ENCODE results near the gene ESRRG. TPM values are rescaled to one million over a fixed set of nuclear protein-coding genes. Genes with fewer than 3 reads are reported as not detected.

The ESRRG gene
- total and polyA plus RNA-seq, 2 of the 8 experiments (the other 6 are each of a cell fraction or from before 2014, with no cell fraction given) = 0.59 to 1.4 TPM

DNA sequence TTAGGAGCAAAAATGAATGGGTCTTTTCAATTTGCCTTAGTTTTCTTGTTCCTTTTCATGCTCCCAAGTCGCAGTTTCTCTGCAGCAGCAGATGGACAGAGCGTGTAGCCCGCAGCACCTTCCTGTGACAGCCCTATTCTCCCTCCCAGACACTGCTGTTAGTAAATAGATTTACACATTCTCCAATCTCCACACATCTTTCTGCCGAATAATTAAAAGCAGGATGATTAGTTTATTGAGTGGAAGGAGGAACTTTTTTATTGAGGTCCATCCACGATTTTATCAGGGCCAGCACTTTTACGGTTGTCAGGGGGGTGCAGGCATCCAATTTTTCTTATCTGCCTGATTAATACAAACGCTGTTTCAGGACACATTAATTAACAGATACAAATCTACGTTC, 201.8 kb downstream of the ESRRG start:
- H3K79me1 ChIP-seq (ENCODE audit: low read depth, low read length) = no peaks in the 10 kb centered on the region
- H3K27ac ChIP-seq (ENCODE audit: low read depth, low read length) = no peak overlapping the region
- no peaks in the 10 kb centered on the region for H3K79me2 ChIP-seq (ENCODE audit: control insufficient read depth in 1 of 2, insufficient read depth in 2 of 2, low read length in 2 of 2)
- no peak overlapping the region for H4K91ac ChIP-seq (replicated peaks; ENCODE audit: insufficient read length, low read length)
- no peak overlapping the region for H3K14ac ChIP-seq (ENCODE audit: insufficient read length)
- CTCF ChIA-PET (ENCODE audit: partially characterized antibody) = no interaction called here
- H3K9ac ChIP-seq (replicated peaks in 1 of 4; ENCODE audit: extremely low read depth in 1 of 4, low read depth in 3 of 4, low read length in 3 of 4) = no peak overlapping the region
- H4K20me1 ChIP-seq (replicated peaks in 1 of 2; ENCODE audit: control insufficient read depth in 1 of 2, insufficient read depth in 2 of 2, low read length in 2 of 2) = no peaks in the 10 kb centered on the region
- H2BK12ac ChIP-seq (ENCODE audit: low read depth, low read length) = no peak overlapping the region
- DNase-seq (ENCODE audit: low read depth in 1 of 2, low spot score in 2 of 2) (no peak), FAIRE-seq (no peak)
- no peaks in the 10 kb centered on the region for H3K23me2 ChIP-seq (ENCODE audit: low read depth, low read length)
- H3K56ac ChIP-seq (replicated peaks; ENCODE audit: insufficient read length, low read depth, low read length) = no peak overlapping the region
- H3K27me3 ChIP-seq (replicated peaks in 1 of 4; ENCODE audit: control insufficient read depth in 3 of 4, extremely low read depth in 1 of 4, insufficient read depth in 3 of 4, low read length in 3 of 4) = no peaks in the 10 kb centered on the region
- no peak overlapping the region for H2AK5ac ChIP-seq (ENCODE audit: low read depth, low read length)
- no peak overlapping the region for H3K4me2 ChIP-seq (ENCODE audit: insufficient read depth in 1 of 2, low read depth in 2 of 2, low read length in 2 of 2)
- no peaks in the 10 kb centered on the region for H3K9me3 ChIP-seq (ENCODE audit: insufficient read depth in 2 of 2, low read depth in 1 of 2, low read length in 1 of 2)
- no peak overlapping the region for H3K4me3 ChIP-seq (ENCODE audit: extremely low read depth in 1 of 4, insufficient read depth in 2 of 4, low read depth in 3 of 4, low read length in 4 of 4)
- H2BK15ac ChIP-seq (ENCODE audit: low read length) = no peak overlapping the region
- H4K8ac ChIP-seq (ENCODE audit: extremely low read depth, insufficient read depth, low read length) = no peak overlapping the region
- H3K18ac ChIP-seq (ENCODE audit: extremely low read depth, low read length) = no peak overlapping the region
- H3K4me1 ChIP-seq (replicated peaks in 1 of 4; ENCODE audit: control insufficient read depth in 3 of 4, insufficient read depth in 4 of 4, low read length in 3 of 4) = no peaks in the 10 kb centered on the region
- no peak overlapping the region for H2BK5ac ChIP-seq (ENCODE audit: low read depth, low read length)
- H4K5ac ChIP-seq (ENCODE audit: insufficient read length, low read depth, low read length) = no peak overlapping the region
- 92% methylated on average over 8 of the region's 8 CpGs; no CpG with 5 or more reads in 1 of the 2 experiments for WGBS, 2 experiments (ENCODE audit: extremely low coverage in 1 of 2, insufficient coverage in 1 of 2, insufficient read length in 1 of 2, insufficient replicate concordance in 2 of 2, low coverage in 1 of 2, low lambda C conversion rate in 2 of 2, missing lambda C conversion rate in 1 of 2)
- POLR2A ChIA-PET (ENCODE audit: partially characterized antibody) = no interaction called here
- no peaks in the 10 kb centered on the region for H3K36me3 ChIP-seq (ENCODE audit: control insufficient read depth in 2 of 4, insufficient read depth in 4 of 4, low read length in 3 of 4)
- H3K23ac ChIP-seq (ENCODE audit: insufficient read length) = no peak overlapping the region
- H2AFZ ChIP-seq (ENCODE audit: low read length) = no peak overlapping the region
- no peak overlapping the region for H2BK20ac ChIP-seq (ENCODE audit: low read length)
- no peak overlapping the region for H3K4ac ChIP-seq (replicated peaks; ENCODE audit: insufficient read length, low read depth, low read length)
- no peak overlapping the region for H2BK120ac ChIP-seq (replicated peaks; ENCODE audit: low read depth, low read length)
- TF ChIP-seq BRCA1 (IDR thresholded peaks at IDR 0.05; ENCODE audit: low read depth, low read length) (no peak), SP1 (IDR thresholded peaks at IDR 0.05; ENCODE audit: low read depth, low read length) (no peak), SP4 (IDR thresholded peaks at IDR 0.05; ENCODE audit: low read length) (no peak), TEAD4 (IDR thresholded peaks at IDR 0.05; ENCODE audit: low read depth, low read length) (no peak), GTF2F1 (IDR thresholded peaks at IDR 0.05; ENCODE audit: borderline replicate concordance, low read depth, low read length) (no peak), BCL11A (IDR thresholded peaks at IDR 0.05; ENCODE audit: low read depth in 2 of 2, low read length in 2 of 2) (no peak), NANOG (IDR thresholded peaks at IDR 0.05; ENCODE audit: insufficient read depth, low read depth, low read length, poor library complexity, severe bottlenecking) (no peak), KDM4A (IDR thresholded peaks at IDR 0.05; ENCODE audit: low read depth, low read length, severe bottlenecking) (no peak), TAF1 (IDR thresholded peaks at IDR 0.05; ENCODE audit: low read depth, low read length) (no peak), KDM1A (IDR thresholded peaks at IDR 0.05; ENCODE audit: borderline replicate concordance, low read length) (no peak), RFX5 (IDR thresholded peaks at IDR 0.05; ENCODE audit: borderline replicate concordance, low read depth, low read length) (no peak), RBBP5 (IDR thresholded peaks at IDR 0.05; ENCODE audit: borderline replicate concordance, low read depth, low read length) (no peak), BACH1 (IDR thresholded peaks at IDR 0.05; ENCODE audit: low read length) (no peak), ASH2L (IDR thresholded peaks at IDR 0.05; ENCODE audit: low read length) (no peak), CBX5 (IDR thresholded peaks at IDR 0.05; ENCODE audit: low read depth, low read length) (no peak)

Data from H1 (cell line).